Activated T-cell treated with anti-CD3 and anti-CD28 coated beads, Interleukin-2, amount 50 U/mL, for 4 hours (primary cell): ENCODE measurements around the gene MBTPS1. TPM values are rescaled to one million over a fixed set of nuclear protein-coding genes. Genes with fewer than 3 reads are reported as not detected.

Source experiments
- ATAC-seq, 2 donors: fragments of 200-7000 bp; cut with Tn5 transposase; one replicate each; pipeline ENCODE4 v1.10.0; 2021
- DNase-seq: peaks from one replicate; pipeline ENCODE4 v3.0.0-alpha.2; 2020
- H3K27me3 Mint-ChIP-seq: one replicate; pipeline ENCODE4 v1.8.0; 2021; ENCODE audit warnings: low read depth, mixed read lengths
- H3K36me3 Mint-ChIP-seq: one replicate; pipeline ENCODE4 v1.8.0; 2022; ENCODE audit warnings: mixed read lengths; ENCODE audit not compliant: insufficient read depth
- H3K4me1 Mint-ChIP-seq: one replicate; pipeline ENCODE4 v1.8.0; 2021; ENCODE audit warnings: low read depth, mixed read lengths
- H3K4me3 Mint-ChIP-seq: one replicate; pipeline ENCODE4 v1.8.0; 2021; ENCODE audit warnings: mild to moderate bottlenecking, moderate library complexity, mixed read lengths
- H3K9me3 Mint-ChIP-seq: one replicate; pipeline ENCODE4 v1.8.0; 2021; ENCODE audit warnings: mixed read lengths
- total RNA-seq, 3 donors: library from RNA; stranded (reverse); gene quantifications; one replicate each; pipeline ENCODE4 v1.2.1, GENCODE V29; 2021

The MBTPS1 gene
- total RNA-seq, 3 donors from 2014 or later = 44.9 to 52.8 (median 49.2) TPM

GRCh38 chr16:84053237-84053636 is 63.5 kb downstream of the MBTPS1 start:
- H3K36me3 Mint-ChIP-seq = peaks cover 45% of the 10 kb centered on the region
- H3K9me3 Mint-ChIP-seq = no peaks in the 10 kb centered on the region
- ATAC-seq = no peak

GRCh38 chr16:84052071-84052622 is 64.6 kb downstream of the MBTPS1 start:
- no peak overlapping the region for H3K4me3 Mint-ChIP-seq
- H3K9me3 Mint-ChIP-seq = no peaks in the 10 kb centered on the region
- H3K36me3 Mint-ChIP-seq = peaks cover 37% of the 10 kb centered on the region
- ATAC-seq (no peak), DNase-seq (no peak)
- no peaks in the 10 kb centered on the region for H3K4me1 Mint-ChIP-seq
- no peaks in the 10 kb centered on the region for H3K27me3 Mint-ChIP-seq

More at GRCh38 chr16:84053237-84053636, 63.5 kb downstream of the MBTPS1 start:
- Mint-ChIP-seq H3K27me3 (no peaks in the 10 kb centered on the region), H3K4me3 (no peak overlapping the region), H3K4me1 (no peaks in the 10 kb centered on the region)
- DNase-seq = no peak

GRCh38 chr16:84050316-84050715 is 66.4 kb downstream of the MBTPS1 start:
- no peak for ATAC-seq
- Mint-ChIP-seq H3K9me3 (no peaks in the 10 kb centered on the region), H3K27me3 (no peaks in the 10 kb centered on the region), H3K4me1 (no peaks in the 10 kb centered on the region), H3K4me3 (no peak overlapping the region), H3K36me3 (peaks cover 26% of the 10 kb centered on the region)
- no peak for DNase-seq

DNA sequence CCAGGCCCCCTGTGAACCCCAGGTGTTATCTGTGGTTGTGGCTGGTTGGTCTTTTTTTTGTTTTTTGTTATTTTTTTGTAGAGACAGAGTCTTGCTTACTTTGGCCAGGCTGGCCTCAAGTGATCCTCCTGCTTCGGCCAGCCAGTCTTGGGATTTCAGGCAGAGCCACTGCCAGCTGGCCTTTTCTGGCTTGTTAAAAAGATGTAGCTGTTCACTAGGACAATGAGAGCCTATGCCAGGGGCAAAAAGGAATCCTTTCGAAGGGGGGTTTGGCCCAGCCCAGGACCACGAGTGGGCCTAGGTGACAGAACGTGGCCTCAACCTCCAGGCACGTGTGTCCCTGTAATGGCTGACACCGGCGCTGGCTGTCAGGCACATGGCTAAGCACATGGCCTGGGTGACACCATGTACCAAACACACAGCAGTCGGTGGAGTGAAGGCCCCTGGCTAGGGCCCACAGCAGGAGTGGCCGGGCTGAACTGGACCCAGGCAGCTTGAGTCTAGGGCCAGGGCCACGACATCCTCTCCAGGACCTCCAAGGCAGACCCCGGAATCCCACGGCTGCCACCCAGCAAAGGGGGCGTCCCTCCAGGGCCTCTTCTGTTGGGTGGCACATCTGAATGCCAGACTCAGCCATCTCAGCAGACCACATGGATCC is 67.2 kb downstream of the MBTPS1 start:
- H3K27me3 Mint-ChIP-seq = no peaks in the 10 kb centered on the region
- no peak overlapping the region for H3K4me3 Mint-ChIP-seq
- H3K4me1 Mint-ChIP-seq = peaks cover under 1% of the 10 kb centered on the region
- no peak for DNase-seq
- no peaks in the 10 kb centered on the region for H3K9me3 Mint-ChIP-seq
- ATAC-seq = no peak
- H3K36me3 Mint-ChIP-seq = peaks cover 25% of the 10 kb centered on the region

DNA sequence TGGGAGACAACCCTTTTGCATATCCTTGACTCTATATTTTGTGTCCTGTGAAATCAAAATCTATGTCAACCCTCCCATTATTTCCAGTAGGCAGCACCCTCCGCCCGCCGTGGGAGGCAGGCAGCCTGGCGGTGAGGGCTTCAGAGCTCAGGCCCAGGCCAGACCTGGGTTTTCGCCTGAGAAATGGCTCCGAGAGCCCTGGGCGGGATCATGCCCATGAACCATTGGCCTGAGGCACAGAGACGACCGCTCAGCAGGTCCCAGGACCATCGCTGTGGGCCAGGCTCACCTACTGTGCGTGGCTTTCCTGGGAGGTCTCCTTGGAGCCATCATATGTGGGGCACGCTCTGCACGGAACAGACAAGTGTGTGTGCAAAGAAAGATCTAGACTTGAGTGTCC is 67.9 kb downstream of the MBTPS1 start:
- DNase-seq (no peak), ATAC-seq (no peak)
- no peaks in the 10 kb centered on the region for H3K27me3 Mint-ChIP-seq
- H3K36me3 Mint-ChIP-seq = peaks cover 22% of the 10 kb centered on the region
- H3K4me1 Mint-ChIP-seq = peaks cover 3% of the 10 kb centered on the region
- no peak overlapping the region for H3K4me3 Mint-ChIP-seq
- no peaks in the 10 kb centered on the region for H3K9me3 Mint-ChIP-seq

- Mint-ChIP-seq H3K27me3 (peaks cover 5% of the 10 kb centered on the region), H3K9me3 (no peaks in the 10 kb centered on the region), H3K4me3 (no peak overlapping the region), H3K36me3 (peaks cover 16% of the 10 kb centered on the region), H3K4me1 (peaks cover 3% of the 10 kb centered on the region)
- DNase-seq = no peak
- ATAC-seq = no peak
Measured at GRCh38 chr16:84048270-84048669, 68.5 kb downstream of the MBTPS1 start.

- Mint-ChIP-seq H3K27me3 (peaks cover 5% of the 10 kb centered on the region), H3K9me3 (no peaks in the 10 kb centered on the region), H3K36me3 (peaks cover 9% of the 10 kb centered on the region), H3K4me3 (no peak overlapping the region), H3K4me1 (peaks cover 3% of the 10 kb centered on the region)
- ATAC-seq (no peak), DNase-seq (no peak)
Measured at GRCh38 chr16:84047626-84048025, 69.1 kb downstream of the MBTPS1 start.

GRCh38 chr16:84047206-84047605 is 69.5 kb downstream of the MBTPS1 start:
- H3K4me3 Mint-ChIP-seq = no peak overlapping the region
- H3K36me3 Mint-ChIP-seq = peaks cover 5% of the 10 kb centered on the region
- H3K4me1 Mint-ChIP-seq = peaks cover 3% of the 10 kb centered on the region
- no peaks in the 10 kb centered on the region for H3K9me3 Mint-ChIP-seq
- peaks cover 5% of the 10 kb centered on the region for H3K27me3 Mint-ChIP-seq
- ATAC-seq (no peak), DNase-seq (no peak)

DNA sequence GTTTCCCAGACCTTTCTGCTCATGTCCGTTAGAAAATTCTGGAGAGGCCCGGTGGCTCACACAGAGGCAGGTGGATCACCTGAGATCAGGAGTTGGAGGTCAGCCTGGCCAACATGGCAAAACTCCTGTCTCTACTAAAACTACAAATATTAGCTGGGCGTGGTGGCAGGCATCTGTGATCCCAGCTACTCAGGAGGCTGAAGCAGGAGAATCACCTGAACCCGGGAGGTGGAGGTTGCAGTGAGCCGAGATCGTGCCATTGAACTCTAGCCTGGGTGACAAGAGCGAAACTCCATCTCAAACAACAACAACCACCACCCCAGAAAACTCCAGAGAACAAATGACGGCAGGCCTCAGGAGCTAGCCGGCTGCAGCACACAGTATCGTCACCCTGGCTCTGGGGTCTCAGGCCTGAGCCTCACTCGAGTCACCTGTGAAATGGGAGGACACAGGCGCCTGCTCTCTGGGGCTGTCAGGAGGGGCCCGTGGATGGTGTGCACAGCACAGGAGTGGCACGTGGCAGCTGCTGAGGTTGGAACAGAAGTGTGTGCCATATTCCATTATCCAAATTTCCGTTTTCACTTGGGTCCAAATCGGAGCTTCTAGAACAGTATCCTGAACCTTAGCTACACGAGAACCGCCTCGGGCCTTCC is 70.8 kb downstream of the MBTPS1 start:
- DNase-seq = no peak
- no peaks in the 10 kb centered on the region for H3K9me3 Mint-ChIP-seq
- H3K27me3 Mint-ChIP-seq = peaks cover 5% of the 10 kb centered on the region
- no peak overlapping the region for H3K4me3 Mint-ChIP-seq
- no peak for ATAC-seq
- peaks cover 4% of the 10 kb centered on the region for H3K36me3 Mint-ChIP-seq
- peaks cover 3% of the 10 kb centered on the region for H3K4me1 Mint-ChIP-seq

GRCh38 chr16:84045001-84045817 is 71.5 kb downstream of the MBTPS1 start:
- Mint-ChIP-seq H3K9me3 (no peaks in the 10 kb centered on the region), H3K4me1 (peaks cover 3% of the 10 kb centered on the region), H3K27me3 (peaks cover 10% of the 10 kb centered on the region), H3K4me3 (no peak overlapping the region), H3K36me3 (peaks cover 4% of the 10 kb centered on the region)
- ATAC-seq (no peak), DNase-seq (no peak)

DNA sequence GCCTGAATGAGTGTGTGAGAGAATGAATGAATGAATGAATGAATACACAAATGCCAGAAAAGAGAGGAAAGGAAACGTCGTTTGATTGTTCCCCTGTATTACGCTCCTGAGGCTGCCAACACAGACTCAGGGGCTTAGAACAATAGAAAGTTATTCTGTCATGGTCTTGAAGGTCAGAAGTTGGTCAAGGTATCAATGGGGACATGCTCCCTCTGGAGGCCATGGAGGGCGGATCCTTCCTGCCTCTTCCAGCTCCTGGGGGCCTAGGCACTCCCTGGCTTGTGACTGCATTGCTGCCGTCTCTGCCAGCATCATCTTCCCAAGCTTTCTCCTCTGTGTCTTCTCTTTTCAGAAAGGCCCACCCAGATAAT is 72.6 kb downstream of the MBTPS1 start:
- ATAC-seq (no peak), DNase-seq (no peak)
- Mint-ChIP-seq H3K9me3 (no peaks in the 10 kb centered on the region), H3K27me3 (peaks cover 10% of the 10 kb centered on the region), H3K4me3 (no peak overlapping the region), H3K36me3 (peaks cover 4% of the 10 kb centered on the region), H3K4me1 (peaks cover 3% of the 10 kb centered on the region)

DNA sequence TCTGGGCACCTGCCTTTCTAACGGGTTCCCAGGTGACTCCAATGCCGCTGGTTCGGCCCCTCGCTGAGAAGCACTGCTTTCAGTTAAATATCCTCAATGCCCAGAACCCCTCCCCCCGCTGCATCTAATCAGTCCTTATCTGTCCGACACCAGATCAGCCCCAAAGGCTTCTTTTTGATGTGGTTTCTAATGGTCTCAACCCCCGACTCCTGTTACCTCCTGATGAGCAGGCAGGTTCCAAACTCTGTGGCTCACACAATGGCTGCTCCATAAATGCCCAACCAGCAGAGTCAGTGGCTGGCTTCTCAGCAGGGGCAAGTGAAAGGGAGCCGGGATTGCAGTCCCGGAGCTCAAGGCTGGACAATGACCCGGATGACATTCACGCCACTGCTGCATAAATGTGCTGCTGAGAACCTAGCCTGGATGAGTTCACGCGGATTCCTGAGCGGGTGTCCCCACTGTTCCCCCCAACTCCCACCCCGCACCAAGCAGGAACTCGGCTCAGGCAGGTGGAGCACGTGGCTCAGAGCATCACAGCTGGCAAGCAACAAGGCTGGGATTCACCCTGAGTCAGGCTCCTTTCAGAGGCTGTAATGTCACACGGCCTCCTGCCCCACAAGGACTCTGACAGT is 73.1 kb downstream of the MBTPS1 start:
- DNase-seq (no peak), ATAC-seq (peak in 1 of 2 donors; percentile 51)
- H3K36me3 Mint-ChIP-seq = peaks cover 4% of the 10 kb centered on the region
- H3K27me3 Mint-ChIP-seq = peaks cover 10% of the 10 kb centered on the region
- H3K4me3 Mint-ChIP-seq = no peak overlapping the region
- no peaks in the 10 kb centered on the region for H3K9me3 Mint-ChIP-seq
- H3K4me1 Mint-ChIP-seq = peaks cover 3% of the 10 kb centered on the region

GRCh38 chr16:84042879-84043485 is 73.8 kb downstream of the MBTPS1 start:
- Mint-ChIP-seq H3K4me1 (peaks cover 3% of the 10 kb centered on the region), H3K36me3 (peaks cover 4% of the 10 kb centered on the region), H3K27me3 (peaks cover 10% of the 10 kb centered on the region), H3K4me3 (no peak overlapping the region), H3K9me3 (no peaks in the 10 kb centered on the region)
- DNase-seq (no peak), ATAC-seq (no peak)
